Fibroblast of lung (primary cell): ENCODE data around the gene POM121C. TPM values are rescaled to one million over a fixed set of nuclear protein-coding genes. Genes with fewer than 3 reads are reported as not detected.
"Not testable (repeated sequence)": the region's sequence is repeated elsewhere in the genome, so short reads cannot be mapped to it uniquely, and the experiment has no call there.

Experiments used
- DNase-seq, 2 donors: peaks; one replicate each; pipeline versions ENCODE4 v3.0.0 to v3.0.0-alpha.2; 2010; ENCODE audit warnings: low read depth in 2 of 2
- H2AFZ ChIP-seq: 2 replicates; pipeline ENCODE4 v1.5.1; 2012; ENCODE audit warnings: low read length, control low read depth, inconsistent platforms
- H3K27ac ChIP-seq: 2 replicates; pipeline ENCODE4 v1.5.1; 2011; ENCODE audit warnings: low read length, control low read depth; ENCODE audit not compliant: insufficient read depth
- H3K27me3 ChIP-seq: 2 replicates; pipeline ENCODE4 v1.5.1; 2011; ENCODE audit warnings: mild to moderate bottlenecking, low read length; ENCODE audit not compliant: control insufficient read depth, insufficient read depth
- H3K36me3 ChIP-seq: 2 replicates; pipeline ENCODE4 v1.5.1; 2011; ENCODE audit warnings: low read length; ENCODE audit not compliant: control insufficient read depth, insufficient read depth
- H3K4me1 ChIP-seq: 2 replicates; pipeline ENCODE4 v1.5.1; 2011; ENCODE audit warnings: low read length; ENCODE audit not compliant: control insufficient read depth, insufficient read depth; ENCODE audit errors: extremely low read depth
- H3K4me2 ChIP-seq: 2 replicates; pipeline ENCODE4 v1.5.1; 2011; ENCODE audit warnings: low read length, control low read depth; ENCODE audit not compliant: insufficient read depth; ENCODE audit errors: extremely low read depth
- H3K4me3 ChIP-seq, 4 experiments: fragments of 200-600 bp in 1 of 4; sonication (generic) in 1 of 4; replicated peaks in 1 of 4; 2 replicates each; pipeline ENCODE4 v1.5.1; 2011 to 2016; ENCODE audit warnings: low read length in 4 of 4, low read depth in 3 of 4, mild to moderate bottlenecking in 3 of 4, control low read depth in 2 of 4, inconsistent platforms in 1 of 4, mixed read lengths in 1 of 4; ENCODE audit not compliant: insufficient read depth in 1 of 4; ENCODE audit errors: control extremely low read depth in 1 of 4
- H3K79me2 ChIP-seq: 2 replicates; pipeline ENCODE4 v1.5.1; 2012; ENCODE audit warnings: mild to moderate bottlenecking, low read length, inconsistent platforms; ENCODE audit not compliant: control insufficient read depth, insufficient read depth
- H3K9ac ChIP-seq: 2 replicates; pipeline ENCODE4 v1.5.1; 2011; ENCODE audit warnings: mild to moderate bottlenecking, low read length, control low read depth; ENCODE audit not compliant: insufficient read depth
- H3K9me3 ChIP-seq: 2 replicates; pipeline ENCODE4 v1.5.1; 2012; ENCODE audit warnings: low read depth, low read length; ENCODE audit not compliant: control insufficient read depth, insufficient read depth
- H4K20me1 ChIP-seq: 2 replicates; pipeline ENCODE4 v1.5.1; 2011; ENCODE audit warnings: low read length; ENCODE audit not compliant: control insufficient read depth, insufficient read depth; ENCODE audit errors: extremely low read depth
- polyA plus RNA-seq, 2 donors: library from polyadenylated mRNA; depleted of rRNA in 1 of 2; stranded (reverse) in 1 of 2; unstranded in 1 of 2; fragments of >200 nt; gene quantifications; 2 replicates each; pipeline ENCODE4 v1.2.1, GENCODE V29; 2011 to 2012; ENCODE audit warnings: missing spikeins in 1 of 2
- total RNA-seq: library from RNA; depleted of rRNA; stranded (reverse); fragments of >200 nt; gene quantifications from 2 replicates; pipeline ENCODE4 v1.2.1, GENCODE V29; 2014

Gene POM121C
- total and polyA plus RNA-seq, 2 donors (not counting 1 experiment from before 2014, with no cell fraction given) = 6.9 to 14.7 TPM

DNA sequence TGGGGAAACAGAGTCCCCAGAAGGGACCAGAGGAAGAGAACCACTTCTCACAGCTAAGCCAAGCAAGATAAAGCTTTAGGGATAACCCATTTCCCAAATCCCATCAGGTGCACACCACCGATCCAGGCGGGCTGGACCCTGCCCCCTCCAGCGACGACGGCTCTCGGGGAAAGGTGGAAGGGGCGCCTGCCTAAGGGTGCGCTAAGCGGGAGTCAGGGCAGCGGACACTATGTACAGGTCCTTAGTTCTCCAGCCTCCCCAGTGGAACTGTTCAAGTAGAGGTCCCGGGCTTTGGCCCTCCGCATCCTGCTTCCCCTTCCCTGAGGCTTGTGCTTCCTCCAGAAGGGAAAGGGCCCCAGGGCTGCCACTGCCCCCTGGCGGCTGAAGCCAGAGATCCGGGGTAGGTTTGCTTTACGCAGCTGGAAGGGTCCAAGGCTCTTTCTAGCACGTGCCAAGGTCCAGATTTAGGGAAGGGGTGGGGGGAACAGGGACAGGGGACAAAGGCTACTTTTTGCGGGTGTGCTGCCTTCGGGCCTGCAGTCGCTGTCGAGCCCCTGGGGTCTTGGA is 67.7 kb downstream of the POM121C start:
- H3K27me3 ChIP-seq, H3K79me2 ChIP-seq, H2AFZ ChIP-seq, H3K4me2 ChIP-seq, H3K27ac ChIP-seq, H3K36me3 ChIP-seq, H3K4me1 ChIP-seq, DNase-seq, H3K9ac ChIP-seq, H3K9me3 ChIP-seq, H3K4me3 ChIP-seq, H4K20me1 ChIP-seq: not testable (repeated sequence)

DNA sequence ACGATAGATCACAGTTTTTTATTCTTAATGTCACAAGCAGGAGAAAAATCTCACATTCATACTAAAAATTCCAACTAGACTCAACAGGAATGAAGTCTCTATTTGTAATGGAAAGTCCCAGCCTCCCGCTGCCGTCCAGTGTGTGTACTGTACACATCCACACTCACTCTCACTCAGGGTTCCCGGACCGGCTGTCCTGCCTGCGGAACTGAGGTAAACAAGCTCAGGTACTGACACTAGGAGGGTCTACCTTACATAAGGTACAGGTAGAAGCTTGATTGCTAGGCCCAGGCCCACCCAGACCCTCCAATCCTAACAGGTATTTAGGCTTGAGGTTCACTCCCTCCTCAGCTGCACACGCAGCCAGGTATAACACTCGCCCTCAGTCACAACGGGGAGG is 69.3 kb downstream of the POM121C start:
- H3K27ac ChIP-seq, H3K4me3 ChIP-seq, H3K79me2 ChIP-seq, H3K36me3 ChIP-seq, H2AFZ ChIP-seq, H3K4me1 ChIP-seq, H3K27me3 ChIP-seq, DNase-seq, H3K9me3 ChIP-seq, H3K9ac ChIP-seq, H4K20me1 ChIP-seq, H3K4me2 ChIP-seq: not testable (repeated sequence)

- not testable (repeated sequence) for H3K79me2 ChIP-seq, DNase-seq, H3K27ac ChIP-seq, H3K4me2 ChIP-seq, H2AFZ ChIP-seq, H3K36me3 ChIP-seq, H3K4me1 ChIP-seq, H4K20me1 ChIP-seq, H3K9me3 ChIP-seq, H3K4me3 ChIP-seq, H3K27me3 ChIP-seq, H3K9ac ChIP-seq
Observed at GRCh38 chr7:75415829-75416373, 70.2 kb downstream of the POM121C start.

DNA sequence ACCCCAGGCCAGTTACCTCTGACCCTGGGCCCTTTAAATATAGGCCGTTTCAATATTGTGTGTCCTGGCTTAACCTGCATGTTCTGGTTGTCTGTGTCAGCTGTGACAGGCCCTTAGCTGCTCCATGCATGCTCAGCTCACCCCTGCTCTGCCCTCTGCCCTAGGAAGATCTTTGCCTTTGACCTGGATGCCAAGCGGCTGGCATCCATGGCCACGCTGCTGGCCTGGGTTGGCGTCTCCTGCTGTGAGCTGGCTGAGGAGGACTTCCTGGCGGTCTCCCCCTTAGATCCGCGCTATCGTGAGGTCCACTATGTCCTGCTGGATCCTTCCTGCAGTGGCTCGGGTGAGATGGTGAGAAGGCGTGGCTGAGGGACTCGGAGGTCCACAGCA is 70.7 kb downstream of the POM121C start:
- not testable (repeated sequence) for H3K9ac ChIP-seq, H3K36me3 ChIP-seq, H3K27ac ChIP-seq, H3K4me1 ChIP-seq, H4K20me1 ChIP-seq, H3K27me3 ChIP-seq, H3K4me2 ChIP-seq, H3K9me3 ChIP-seq, H3K79me2 ChIP-seq, H3K4me3 ChIP-seq, DNase-seq, H2AFZ ChIP-seq

DNA sequence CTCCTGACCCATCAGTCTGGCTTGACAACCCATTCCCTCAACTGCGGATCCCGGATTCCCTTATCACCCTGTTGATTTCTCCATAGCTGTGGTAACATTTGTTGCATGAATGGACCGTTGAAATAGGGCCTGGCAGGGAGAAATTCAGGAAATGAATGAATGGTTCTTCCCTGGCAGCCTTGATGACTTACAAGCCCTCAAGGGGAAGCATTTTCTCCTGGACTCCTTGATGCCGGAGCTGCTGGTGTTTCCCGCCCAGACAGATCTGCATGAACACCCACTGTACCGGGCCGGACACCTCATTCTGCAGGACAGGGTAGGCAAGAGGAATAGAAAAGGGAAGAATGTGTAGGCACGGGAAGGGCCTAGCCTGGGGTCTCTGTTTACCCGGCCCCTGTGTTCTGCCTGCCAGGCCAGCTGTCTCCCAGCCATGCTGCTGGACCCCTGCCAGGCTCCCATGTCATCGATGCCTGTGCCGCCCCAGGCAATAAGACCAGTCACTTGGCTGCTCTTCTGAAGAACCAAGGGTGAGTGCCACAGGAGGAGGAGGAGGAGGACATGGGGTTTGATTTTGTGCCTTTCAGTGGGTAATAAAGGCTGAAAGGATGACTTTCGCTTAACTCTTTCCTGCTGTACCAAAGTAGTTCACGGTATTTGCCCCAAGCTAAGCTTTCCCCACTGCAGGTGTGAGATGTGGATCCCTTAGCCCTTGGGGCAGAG is 71.2 kb downstream of the POM121C start:
- peak in 1 of 2 donors; percentile 39 for DNase-seq
- not testable (repeated sequence) for H3K27me3 ChIP-seq, H4K20me1 ChIP-seq, H3K9ac ChIP-seq, H3K79me2 ChIP-seq, H3K4me1 ChIP-seq, H2AFZ ChIP-seq, H3K4me3 ChIP-seq, H3K36me3 ChIP-seq, H3K9me3 ChIP-seq, H3K4me2 ChIP-seq, H3K27ac ChIP-seq

DNA sequence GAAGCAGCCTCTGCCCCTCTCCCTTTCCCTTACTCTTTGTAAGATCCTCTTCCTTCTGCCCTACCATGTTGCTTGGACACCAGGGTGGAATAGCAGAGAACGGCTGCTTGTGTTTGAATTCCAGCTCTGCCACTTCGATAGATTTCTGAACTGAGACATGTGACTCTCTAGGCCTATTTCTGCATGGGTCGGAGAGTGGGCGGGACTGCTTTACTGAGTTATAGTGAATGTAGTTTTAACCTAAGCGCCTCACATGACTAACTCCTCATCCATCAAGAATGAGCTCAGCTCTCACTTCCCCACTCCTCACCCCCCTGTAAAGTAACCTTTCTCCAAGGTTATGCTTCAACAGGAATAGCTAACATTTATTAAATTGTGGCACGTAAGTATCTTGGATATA is 71.9 kb downstream of the POM121C start:
- H3K27ac ChIP-seq, H3K9ac ChIP-seq, H3K79me2 ChIP-seq, H3K27me3 ChIP-seq, H3K36me3 ChIP-seq, H3K4me2 ChIP-seq, H3K4me3 ChIP-seq, H3K9me3 ChIP-seq, H2AFZ ChIP-seq, H4K20me1 ChIP-seq, H3K4me1 ChIP-seq, DNase-seq: not testable (repeated sequence)

DNA sequence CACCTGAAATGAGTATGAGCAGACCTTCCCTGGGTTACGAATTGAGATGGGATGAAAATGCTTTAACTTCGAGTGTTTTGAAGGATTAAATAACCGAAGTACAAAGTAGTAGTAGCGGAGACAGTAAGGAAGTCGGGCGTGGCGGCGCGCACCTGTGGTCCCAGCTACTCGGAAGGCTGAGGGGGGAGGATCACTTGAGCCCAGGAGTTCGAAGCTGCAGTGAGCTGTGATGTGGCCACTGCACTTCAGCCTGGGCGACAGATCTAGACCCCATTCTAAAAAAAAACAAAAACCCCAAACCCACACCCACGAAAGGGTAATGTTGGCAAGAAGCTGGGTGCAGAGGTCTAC is 75.3 kb downstream of the POM121C start:
- H4K20me1 ChIP-seq, H2AFZ ChIP-seq, H3K4me1 ChIP-seq, H3K27me3 ChIP-seq, H3K4me2 ChIP-seq, DNase-seq, H3K4me3 ChIP-seq, H3K9me3 ChIP-seq, H3K9ac ChIP-seq, H3K27ac ChIP-seq, H3K36me3 ChIP-seq, H3K79me2 ChIP-seq: not testable (repeated sequence)
